Loucy (cell line): Measurements from ENCODE around the gene F2RL3.

Experiments used
- H2AFZ ChIP-seq: fragments of 200-600 bp; sonication (generic); 2 replicates; pipeline ENCODE4 v1.6.0; 2016; ENCODE audit warnings: antibody characterized with exemption, mild to moderate bottlenecking, low read length, moderate library complexity
- H3F3A ChIP-seq: fragments of 200-600 bp; 2 replicates; pipeline ENCODE4 v1.6.0; 2016; ENCODE audit warnings: antibody characterized with exemption, low read depth, mild to moderate bottlenecking
- H3K27me3 ChIP-seq: fragments of 200-600 bp; sonication (generic); 2 replicates; pipeline ENCODE4 v1.6.1; 2014; ENCODE audit warnings: low read length, mild to moderate bottlenecking; ENCODE audit not compliant: insufficient read depth, poor library complexity, severe bottlenecking
- H3K36me3 ChIP-seq: fragments of 200-600 bp; sonication (generic); 2 replicates; pipeline ENCODE4 v1.6.1; 2016; ENCODE audit warnings: low read length; ENCODE audit not compliant: insufficient read depth
- H3K4me1 ChIP-seq: fragments of 200-600 bp; sonication (generic); 2 replicates; pipeline ENCODE4 v1.5.1; 2014; ENCODE audit warnings: low read length, mild to moderate bottlenecking; ENCODE audit not compliant: insufficient read depth, poor library complexity, severe bottlenecking
- H3K4me2 ChIP-seq: fragments of 200-600 bp; sonication (generic); 2 replicates; pipeline ENCODE4 v1.6.0; 2014; ENCODE audit warnings: antibody characterized with exemption, low read length, low read depth, mild to moderate bottlenecking; ENCODE audit not compliant: poor library complexity, severe bottlenecking
- H3K4me3 ChIP-seq: fragments of 200-600 bp; sonication (generic); 2 replicates; pipeline ENCODE4 v1.5.1; 2014; ENCODE audit warnings: low read length, mild to moderate bottlenecking, mixed read lengths; ENCODE audit not compliant: poor library complexity, severe bottlenecking
- H3K79me2 ChIP-seq: fragments of 200-600 bp; sonication (generic); 2 replicates; pipeline ENCODE4 v1.6.1; 2014; ENCODE audit warnings: low read length; ENCODE audit not compliant: insufficient read depth
- H3K9ac ChIP-seq: fragments of 200-600 bp; sonication (generic); 2 replicates; pipeline ENCODE4 v1.6.0; 2014; ENCODE audit warnings: mild to moderate bottlenecking, low read depth, low read length, moderate library complexity; ENCODE audit not compliant: poor library complexity, severe bottlenecking
- H3K9me2 ChIP-seq: fragments of 200-600 bp; sonication (generic); replicated peaks from 2 replicates; pipeline ENCODE4 v1.6.1; 2016; ENCODE audit warnings: low read depth, low read length, mixed read lengths
- H3K9me3 ChIP-seq: fragments of 200-600 bp; sonication (generic); 2 replicates; pipeline ENCODE4 v1.6.1; 2014; ENCODE audit warnings: mild to moderate bottlenecking, antibody characterized with exemption, low read length, low read depth; ENCODE audit not compliant: insufficient read depth
- H4K20me1 ChIP-seq: fragments of 200-600 bp; sonication (generic); 2 replicates; pipeline ENCODE4 v1.6.0; 2014; ENCODE audit warnings: antibody characterized with exemption, low read length, mild to moderate bottlenecking; ENCODE audit not compliant: insufficient read depth, poor library complexity, severe bottlenecking
- EZH2phosphoT487 ChIP-seq: fragments of 200-600 bp; IDR thresholded peaks from 2 replicates; pipeline ENCODE4 v1.6.1; 2018; ENCODE audit warnings: antibody characterized with exemption, mild to moderate bottlenecking, moderate library complexity, borderline replicate concordance
- TF ChIP-seq, protein P1 (sequence below): fragments of 200-600 bp; sonication (generic); conservative IDR thresholded peaks from 2 replicates; pipeline ENCODE4 v1.5.1; 2014; ENCODE audit warnings: mild to moderate bottlenecking, antibody characterized with exemption, low read length

Gene F2RL3

DNA sequence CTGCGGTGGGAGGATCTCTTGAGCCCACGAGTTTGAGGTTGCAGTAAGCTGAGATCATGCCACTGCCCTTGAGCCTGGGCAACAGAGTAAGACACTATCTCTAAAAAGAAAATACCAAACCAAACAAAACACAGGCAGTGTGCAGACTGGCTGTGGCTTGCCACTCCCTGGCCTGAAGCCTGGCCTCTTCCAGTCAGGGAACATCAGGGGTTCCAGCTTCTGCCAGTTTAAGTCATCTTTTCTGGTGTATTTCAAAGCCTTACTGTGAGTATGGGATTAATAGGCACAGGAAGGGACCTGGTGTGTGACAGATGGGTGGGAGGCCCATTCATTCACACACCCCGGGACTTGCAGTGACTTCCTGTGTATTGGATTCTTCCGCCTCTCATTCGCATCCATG is 27.0 kb upstream of the F2RL3 start:
- Histone ChIP-seq H3F3A (no peaks in the 10 kb centered on the region), H3K4me3 (no peak overlapping the region), H3K9me2 (no peaks in the 10 kb centered on the region), H3K9ac (no peak overlapping the region), H3K36me3 (peaks cover 17% of the 10 kb centered on the region; the same call in 1 of the 2 replicates), H3K79me2 (no peaks in the 10 kb centered on the region), H2AFZ (no peak overlapping the region), H4K20me1 (no peaks in the 10 kb centered on the region), H3K4me2 (no peak overlapping the region), H3K9me3 (no peaks in the 10 kb centered on the region), H3K27me3 (no peaks in the 10 kb centered on the region), H3K4me1 (peaks cover 4% of the 10 kb centered on the region)
- no peak for TF ChIP-seq EZH2phosphoT487
- TF ChIP-seq, protein P1, sequence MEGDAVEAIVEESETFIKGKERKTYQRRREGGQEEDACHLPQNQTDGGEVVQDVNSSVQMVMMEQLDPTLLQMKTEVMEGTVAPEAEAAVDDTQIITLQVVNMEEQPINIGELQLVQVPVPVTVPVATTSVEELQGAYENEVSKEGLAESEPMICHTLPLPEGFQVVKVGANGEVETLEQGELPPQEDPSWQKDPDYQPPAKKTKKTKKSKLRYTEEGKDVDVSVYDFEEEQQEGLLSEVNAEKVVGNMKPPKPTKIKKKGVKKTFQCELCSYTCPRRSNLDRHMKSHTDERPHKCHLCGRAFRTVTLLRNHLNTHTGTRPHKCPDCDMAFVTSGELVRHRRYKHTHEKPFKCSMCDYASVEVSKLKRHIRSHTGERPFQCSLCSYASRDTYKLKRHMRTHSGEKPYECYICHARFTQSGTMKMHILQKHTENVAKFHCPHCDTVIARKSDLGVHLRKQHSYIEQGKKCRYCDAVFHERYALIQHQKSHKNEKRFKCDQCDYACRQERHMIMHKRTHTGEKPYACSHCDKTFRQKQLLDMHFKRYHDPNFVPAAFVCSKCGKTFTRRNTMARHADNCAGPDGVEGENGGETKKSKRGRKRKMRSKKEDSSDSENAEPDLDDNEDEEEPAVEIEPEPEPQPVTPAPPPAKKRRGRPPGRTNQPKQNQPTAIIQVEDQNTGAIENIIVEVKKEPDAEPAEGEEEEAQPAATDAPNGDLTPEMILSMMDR: no peak

- no peak overlapping the region for H3K4me3 ChIP-seq
- H3K27me3 ChIP-seq: no peaks in the 10 kb centered on the region
- no peak overlapping the region for H3K9ac ChIP-seq
- TF ChIP-seq, protein P1: no peak
- no peak for TF ChIP-seq EZH2phosphoT487
- H3F3A ChIP-seq: no peaks in the 10 kb centered on the region
- peaks cover 28% of the 10 kb centered on the region; the same call in 1 of the 2 replicates for H3K36me3 ChIP-seq
- no peak overlapping the region for H2AFZ ChIP-seq
- no peaks in the 10 kb centered on the region for H3K79me2 ChIP-seq
- no peak overlapping the region for H3K4me2 ChIP-seq
- H3K9me3 ChIP-seq: no peaks in the 10 kb centered on the region
- H3K4me1 ChIP-seq: peaks cover 4% of the 10 kb centered on the region
- no peaks in the 10 kb centered on the region for H3K9me2 ChIP-seq
- H4K20me1 ChIP-seq: no peaks in the 10 kb centered on the region
Measured at GRCh38 chr19:16862826-16863415, 25.9 kb upstream of the F2RL3 start.

DNA sequence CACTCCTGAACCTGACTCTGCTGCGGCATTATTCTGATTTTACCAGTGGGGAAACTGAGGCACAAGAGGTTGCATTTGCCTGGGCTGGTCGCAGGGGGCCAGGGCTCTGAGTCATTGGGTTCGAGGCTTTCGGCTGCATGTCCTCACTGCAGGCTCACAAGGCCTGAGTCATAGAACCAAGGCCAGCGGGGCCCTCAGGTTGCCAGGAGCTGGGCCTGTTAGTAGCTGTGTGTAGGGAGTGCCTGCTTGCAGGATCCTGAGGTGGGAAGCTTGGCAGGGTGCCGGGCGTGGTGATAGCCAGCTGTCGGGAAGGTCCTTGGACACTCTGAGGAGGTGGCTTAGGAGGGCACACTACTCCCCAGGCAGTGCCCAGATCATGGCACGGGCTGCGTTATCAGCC is 21.6 kb upstream of the F2RL3 start:
- no peak for TF ChIP-seq EZH2phosphoT487
- TF ChIP-seq, protein P1: no peak
- Histone ChIP-seq H3K4me3 (no peak overlapping the region), H3K4me1 (no peaks in the 10 kb centered on the region), H3K9me3 (no peaks in the 10 kb centered on the region), H3K79me2 (no peaks in the 10 kb centered on the region), H3K9me2 (no peaks in the 10 kb centered on the region), H3K4me2 (no peak overlapping the region), H2AFZ (no peak overlapping the region), H3F3A (no peaks in the 10 kb centered on the region), H3K27me3 (no peaks in the 10 kb centered on the region), H4K20me1 (no peaks in the 10 kb centered on the region), H3K36me3 (peaks cover 58% of the 10 kb centered on the region; the same call in 1 of the 2 replicates), H3K9ac (no peak overlapping the region)
